ENCODE data around the gene THSD1. TPM values are rescaled to one million over a fixed set of nuclear protein-coding genes. Genes with fewer than 3 reads are reported as not detected.

THSD1 gene
- polyA plus RNA-seq, 1 of the 3 experiments (the other 2 are of a cell fraction): 8.9 TPM

GRCh38 chr13:52377898-52378297 is 28.1 kb downstream of the THSD1 start (continued):
- TF ChIP-seq CHD2 (IDR thresholded peaks at IDR 0.05; ENCODE audit: low read length, partially characterized antibody) (no peak), JUND (IDR thresholded peaks at IDR 0.05) (no peak)

- peaks cover 11% of the 10 kb centered on the region for H3F3A ChIP-seq (replicated peaks; ENCODE audit: insufficient read depth)
- CTCF ChIA-PET: interaction anchor here (1.4 to 2.5 kb wide), 3 partner anchors 9 to 75 kb away, joined by 3 to 14 read pairs (median 5); partner anchors contain the start of gene VPS36
- WGBS (ENCODE audit: low lambda C conversion rate): 60% methylated on average over 1 of the region's 1 CpG
- H3K4me3 ChIP-seq (ENCODE audit: low read depth in 2 of 2, low read length in 1 of 2): no peak overlapping the region
- POLR2A ChIA-PET: interaction anchor here (0.6 kb wide), 1 partner anchor 26 kb away, joined by 5 read pairs; no protein-coding TSS in a partner anchor
- no peaks in the 10 kb centered on the region for H3K27me3 ChIP-seq (ENCODE audit: insufficient read depth)
- H2AFZ ChIP-seq (ENCODE audit: low read depth): no peak overlapping the region
- no peaks in the 10 kb centered on the region for H3K79me2 ChIP-seq (ENCODE audit: insufficient read depth)
- no peak overlapping the region for H3K4me2 ChIP-seq
- no peak overlapping the region for H3K9ac ChIP-seq
- no peaks in the 10 kb centered on the region for H4K20me1 ChIP-seq (ENCODE audit: insufficient read depth)
- TF ChIP-seq GABPA (IDR thresholded peaks at IDR 0.05; ENCODE audit: low read depth): no peak
- TF ChIP-seq SMC3 (IDR thresholded peaks at IDR 0.05; ENCODE audit: low read depth, low read length): no peak
- TF ChIP-seq IRF3 (IDR thresholded peaks at IDR 0.05; ENCODE audit: low read depth, low read length): no peak
- no peak for TF ChIP-seq MAX (IDR thresholded peaks at IDR 0.05; ENCODE audit: low read depth)
- TF ChIP-seq POLR2AphosphoS5 (IDR thresholded peaks at IDR 0.05; ENCODE audit: low read depth, low read length): no peak
- no peak for TF ChIP-seq REST (IDR thresholded peaks at IDR 0.05; ENCODE audit: low read depth, low read length)
- TF ChIP-seq RAD21 (IDR thresholded peaks at IDR 0.05; ENCODE audit: low read length): no peak
- TF ChIP-seq FOXM1 (IDR thresholded peaks at IDR 0.05; ENCODE audit: low read depth): no peak
- no peak for TF ChIP-seq FOSL2 (IDR thresholded peaks at IDR 0.05; ENCODE audit: borderline replicate concordance, low read depth)
- TF ChIP-seq TEAD4 (IDR thresholded peaks at IDR 0.05; ENCODE audit: borderline replicate concordance, insufficient read depth): no peak
- H3K4me1 ChIP-seq (ENCODE audit: control insufficient read depth in 1 of 2, insufficient read depth in 2 of 2, low read depth in 1 of 2, low read length in 1 of 2): no peaks in the 10 kb centered on the region; a peak in 1 of 4 replicates
- no peaks in the 10 kb centered on the region for H3K36me3 ChIP-seq (replicated peaks in 1 of 2; ENCODE audit: control insufficient read depth in 1 of 2, insufficient read depth in 2 of 2, low read length in 1 of 2)
- no peaks in the 10 kb centered on the region for H3K9me3 ChIP-seq
- no peak for DNase-seq
- no peaks in the 10 kb centered on the region for H3K9me2 ChIP-seq
- no peak overlapping the region for H3K27ac ChIP-seq (ENCODE audit: low read depth in 2 of 2, low read length in 1 of 2)
Observed at GRCh38 chr13:52374873-52375411, 31.0 kb downstream of the THSD1 start.

Data from SK-N-SH (cell line).